ENCODE data around the gene ARRB1. TPM values are rescaled to one million over a fixed set of nuclear protein-coding genes. Genes with fewer than 3 reads are reported as not detected.

ARRB1 gene
- total and polyA plus RNA-seq, 2 of the 13 experiments (the other 11 are each of a cell fraction or from before 2014, with no cell fraction given) = 22.5 to 35.7 TPM

- TF ChIP-seq, protein P1, sequence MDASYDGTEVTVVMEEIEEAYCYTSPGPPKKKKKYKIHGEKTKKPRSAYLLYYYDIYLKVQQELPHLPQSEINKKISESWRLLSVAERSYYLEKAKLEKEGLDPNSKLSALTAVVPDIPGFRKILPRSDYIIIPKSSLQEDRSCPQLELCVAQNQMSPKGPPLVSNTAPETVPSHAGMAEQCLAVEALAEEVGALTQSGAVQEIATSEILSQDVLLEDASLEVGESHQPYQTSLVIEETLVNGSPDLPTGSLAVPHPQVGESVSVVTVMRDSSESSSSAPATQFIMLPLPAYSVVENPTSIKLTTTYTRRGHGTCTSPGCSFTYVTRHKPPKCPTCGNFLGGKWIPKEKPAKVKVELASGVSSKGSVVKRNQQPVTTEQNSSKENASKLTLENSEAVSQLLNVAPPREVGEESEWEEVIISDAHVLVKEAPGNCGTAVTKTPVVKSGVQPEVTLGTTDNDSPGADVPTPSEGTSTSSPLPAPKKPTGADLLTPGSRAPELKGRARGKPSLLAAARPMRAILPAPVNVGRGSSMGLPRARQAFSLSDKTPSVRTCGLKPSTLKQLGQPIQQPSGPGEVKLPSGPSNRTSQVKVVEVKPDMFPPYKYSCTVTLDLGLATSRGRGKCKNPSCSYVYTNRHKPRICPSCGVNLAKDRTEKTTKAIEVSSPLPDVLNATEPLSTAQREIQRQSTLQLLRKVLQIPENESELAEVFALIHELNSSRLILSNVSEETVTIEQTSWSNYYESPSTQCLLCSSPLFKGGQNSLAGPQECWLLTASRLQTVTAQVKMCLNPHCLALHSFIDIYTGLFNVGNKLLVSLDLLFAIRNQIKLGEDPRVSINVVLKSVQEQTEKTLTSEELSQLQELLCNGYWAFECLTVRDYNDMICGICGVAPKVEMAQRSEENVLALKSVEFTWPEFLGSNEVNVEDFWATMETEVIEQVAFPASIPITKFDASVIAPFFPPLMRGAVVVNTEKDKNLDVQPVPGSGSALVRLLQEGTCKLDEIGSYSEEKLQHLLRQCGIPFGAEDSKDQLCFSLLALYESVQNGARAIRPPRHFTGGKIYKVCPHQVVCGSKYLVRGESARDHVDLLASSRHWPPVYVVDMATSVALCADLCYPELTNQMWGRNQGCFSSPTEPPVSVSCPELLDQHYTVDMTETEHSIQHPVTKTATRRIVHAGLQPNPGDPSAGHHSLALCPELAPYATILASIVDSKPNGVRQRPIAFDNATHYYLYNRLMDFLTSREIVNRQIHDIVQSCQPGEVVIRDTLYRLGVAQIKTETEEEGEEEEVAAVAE (CRISPR knock-in tag; IDR thresholded peaks at IDR 0.05; ENCODE audit: borderline replicate concordance) = peak; percentile 80; the same call in 1 of the 2 replicates
- TF ChIP-seq XBP1 (CRISPR knock-in tag; IDR thresholded peaks at IDR 0.05) (0 out of 2 replicates have a peak, but pooled peaks have one; percentile 55), STAT5B (CRISPR knock-in tag; IDR thresholded peaks at IDR 0.05) (0 out of 2 replicates have a peak, but pooled peaks have one; percentile 50), ZFP82 (CRISPR knock-in tag; IDR thresholded peaks at IDR 0.05; ENCODE audit: borderline replicate concordance) (no peak), ETV6 (CRISPR knock-in tag; conservative IDR thresholded peaks at IDR 0.05) (peak; percentile 65; the same call in 1 of the 2 replicates), ZNF333 (CRISPR knock-in tag; IDR thresholded peaks at IDR 0.05; ENCODE audit: borderline replicate concordance) (no peak), FOXO4 (CRISPR knock-in tag; conservative IDR thresholded peaks at IDR 0.05) (0 out of 2 replicates have a peak, but pooled peaks have one; percentile 84), ZNF557 (CRISPR knock-in tag; IDR thresholded peaks at IDR 0.05) (peak; percentile 77; the same call in 1 of the 2 replicates), CBFB (CRISPR knock-in tag; IDR thresholded peaks at IDR 0.05) (no peak), ZNF337 (CRISPR knock-in tag; IDR thresholded peaks at IDR 0.05; ENCODE audit: borderline replicate concordance, low read depth) (no peak), NONO (IDR thresholded peaks at IDR 0.05) (no peak), NONO (CRISPR knock-in tag; conservative IDR thresholded peaks at IDR 0.05) (no peak), ZNF598 (CRISPR knock-in tag; IDR thresholded peaks at IDR 0.05; ENCODE audit: borderline replicate concordance) (no peak), PHB2 (IDR thresholded peaks at IDR 0.05; ENCODE audit: partially characterized antibody) (no peak), ELF4 (CRISPR knock-in tag; IDR thresholded peaks at IDR 0.05; ENCODE audit: borderline replicate concordance) (no peak), YEATS2 (CRISPR knock-in tag; IDR thresholded peaks at IDR 0.05; ENCODE audit: borderline replicate concordance) (peak; percentile 45; the same call in 1 of the 2 replicates), SAP130 (CRISPR knock-in tag; IDR thresholded peaks at IDR 0.05; ENCODE audit: low read depth) (peak; percentile 68), ZNF616 (CRISPR knock-in tag; IDR thresholded peaks at IDR 0.05; ENCODE audit: low read depth) (no peak), CEBPG (CRISPR knock-in tag; IDR thresholded peaks at IDR 0.05) (peak; percentile 83), SIX1 (CRISPR knock-in tag; IDR thresholded peaks at IDR 0.05; ENCODE audit: borderline replicate concordance) (no peak)
- TF ChIP-seq, protein P2, sequence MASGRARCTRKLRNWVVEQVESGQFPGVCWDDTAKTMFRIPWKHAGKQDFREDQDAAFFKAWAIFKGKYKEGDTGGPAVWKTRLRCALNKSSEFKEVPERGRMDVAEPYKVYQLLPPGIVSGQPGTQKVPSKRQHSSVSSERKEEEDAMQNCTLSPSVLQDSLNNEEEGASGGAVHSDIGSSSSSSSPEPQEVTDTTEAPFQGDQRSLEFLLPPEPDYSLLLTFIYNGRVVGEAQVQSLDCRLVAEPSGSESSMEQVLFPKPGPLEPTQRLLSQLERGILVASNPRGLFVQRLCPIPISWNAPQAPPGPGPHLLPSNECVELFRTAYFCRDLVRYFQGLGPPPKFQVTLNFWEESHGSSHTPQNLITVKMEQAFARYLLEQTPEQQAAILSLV (CRISPR knock-in tag; IDR thresholded peaks at IDR 0.05; ENCODE audit: borderline replicate concordance) = no peak
- TF ChIP-seq, protein P3, sequence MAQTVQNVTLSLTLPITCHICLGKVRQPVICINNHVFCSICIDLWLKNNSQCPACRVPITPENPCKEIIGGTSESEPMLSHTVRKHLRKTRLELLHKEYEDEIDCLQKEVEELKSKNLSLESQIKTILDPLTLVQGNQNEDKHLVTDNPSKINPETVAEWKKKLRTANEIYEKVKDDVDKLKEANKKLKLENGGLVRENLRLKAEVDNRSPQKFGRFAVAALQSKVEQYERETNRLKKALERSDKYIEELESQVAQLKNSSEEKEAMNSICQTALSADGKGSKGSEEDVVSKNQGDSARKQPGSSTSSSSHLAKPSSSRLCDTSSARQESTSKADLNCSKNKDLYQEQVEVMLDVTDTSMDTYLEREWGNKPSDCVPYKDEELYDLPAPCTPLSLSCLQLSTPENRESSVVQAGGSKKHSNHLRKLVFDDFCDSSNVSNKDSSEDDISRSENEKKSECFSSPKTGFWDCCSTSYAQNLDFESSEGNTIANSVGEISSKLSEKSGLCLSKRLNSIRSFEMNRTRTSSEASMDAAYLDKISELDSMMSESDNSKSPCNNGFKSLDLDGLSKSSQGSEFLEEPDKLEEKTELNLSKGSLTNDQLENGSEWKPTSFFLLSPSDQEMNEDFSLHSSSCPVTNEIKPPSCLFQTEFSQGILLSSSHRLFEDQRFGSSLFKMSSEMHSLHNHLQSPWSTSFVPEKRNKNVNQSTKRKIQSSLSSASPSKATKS (CRISPR knock-in tag; IDR thresholded peaks at IDR 0.05) = no peak
Measured at GRCh38 chr11:75233754-75234172, 117.7 kb downstream of the ARRB1 start (continued).
